Muscle layer of duodenum (tissue), 2 donors: Measurements from ENCODE around the gene TAF10.

Experiments
- H3K27ac ChIP-seq: one replicate; pipeline ENCODE4 v1.7.0; 2013; ENCODE audit warnings: mild to moderate bottlenecking, low read length
- H3K27me3 ChIP-seq: one replicate; pipeline ENCODE4 v1.7.0; 2013; ENCODE audit warnings: low read depth, mild to moderate bottlenecking, control low read depth, low read length
- H3K36me3 ChIP-seq, 2 donors: one replicate each; pipeline ENCODE4 v1.7.0; 2013; ENCODE audit warnings: low read length in 2 of 2, control low read depth in 1 of 2, mild to moderate bottlenecking in 1 of 2; ENCODE audit not compliant: insufficient read depth in 2 of 2, control insufficient read depth in 1 of 2
- H3K4me1 ChIP-seq, 2 donors: one replicate each; pipeline ENCODE4 v1.7.0; 2013; ENCODE audit warnings: low read length in 2 of 2, mild to moderate bottlenecking in 2 of 2, control low read depth in 1 of 2, moderate library complexity in 1 of 2; ENCODE audit not compliant: insufficient read depth in 2 of 2, control insufficient read depth in 1 of 2
- H3K4me3 ChIP-seq, 2 donors: one replicate each; pipeline ENCODE4 v1.7.0; 2013; ENCODE audit warnings: low read length in 2 of 2, low read depth in 1 of 2, mild to moderate bottlenecking in 1 of 2
- H3K9me3 ChIP-seq, 2 donors: one replicate each; pipeline ENCODE4 v1.7.0; 2013; ENCODE audit warnings: low read length in 2 of 2, control low read depth in 1 of 2, mild to moderate bottlenecking in 1 of 2; ENCODE audit not compliant: control insufficient read depth in 1 of 2
- donor health status: healthy.

The TAF10 gene

DNA sequence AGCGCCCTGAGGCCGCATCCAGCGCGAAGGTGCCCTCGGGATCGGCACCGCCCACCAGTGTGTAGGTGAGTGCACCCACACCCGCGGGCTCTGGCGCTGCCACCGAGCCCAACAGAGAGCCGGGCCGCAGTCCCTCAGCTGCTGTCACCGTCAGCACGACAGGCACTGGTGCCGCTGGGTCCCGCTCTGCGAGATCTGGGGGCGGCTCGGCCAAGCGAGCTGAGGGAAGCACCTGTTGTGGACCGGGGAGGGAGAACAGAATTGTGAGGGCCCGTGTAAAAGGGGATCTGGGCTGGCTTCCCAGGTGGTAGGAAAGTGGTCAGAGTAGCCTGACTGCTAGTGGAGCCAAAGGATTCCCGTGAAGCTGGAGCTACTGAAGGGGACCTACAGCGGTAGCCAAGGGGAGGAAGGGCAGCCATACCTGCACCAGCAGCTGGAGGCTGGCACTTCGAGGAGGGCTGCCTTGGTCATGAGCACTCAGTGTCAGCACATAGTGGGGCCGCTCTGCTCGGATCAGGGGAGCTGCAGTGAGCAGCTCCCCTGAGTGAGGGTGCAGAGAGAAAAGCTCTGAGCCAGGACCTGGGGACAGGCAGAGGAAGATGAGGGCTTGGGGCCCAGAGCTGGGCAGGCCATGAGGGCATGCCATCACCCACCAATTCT, 18.7 kb upstream of the TAF10 start:
- no peaks in the 10 kb centered on the region for H3K9me3 ChIP-seq
- no peak overlapping the region for H3K27ac ChIP-seq
- peaks cover 11 to 14% of the 10 kb centered on the region in 2 donors for H3K4me1 ChIP-seq
- H3K27me3 ChIP-seq = no peaks in the 10 kb centered on the region
- peaks cover 32 to 73% of the 10 kb centered on the region in 2 donors for H3K36me3 ChIP-seq
- H3K4me3 ChIP-seq = no peak overlapping the region

- Histone ChIP-seq H3K36me3 (peaks cover 39 to 80% of the 10 kb centered on the region in 2 donors), H3K4me3 (no peak overlapping the region), H3K27me3 (no peaks in the 10 kb centered on the region), H3K4me1 (peaks cover 4 to 7% of the 10 kb centered on the region in 2 donors), H3K9me3 (no peaks in the 10 kb centered on the region), H3K27ac (no peak overlapping the region)
Observed at GRCh38 chr11:6629892-6630631, 18.0 kb upstream of the TAF10 start.

DNA sequence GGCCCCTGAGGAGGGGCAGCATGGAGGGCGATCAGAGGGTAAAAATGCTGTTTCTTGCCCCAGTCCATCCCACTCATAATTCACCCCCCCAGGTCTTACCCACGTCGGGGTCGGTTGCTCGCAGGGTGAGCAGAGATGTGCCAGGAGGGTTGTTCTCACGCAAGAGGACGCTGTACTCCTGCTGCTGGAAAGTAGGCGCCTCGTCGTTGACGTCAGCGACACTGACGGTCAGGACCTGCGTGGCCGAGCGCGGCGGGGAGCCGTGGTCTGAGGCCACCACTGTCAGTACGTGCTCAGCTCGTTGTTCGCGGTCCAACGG, 17.5 kb upstream of the TAF10 start:
- H3K4me1 ChIP-seq = peaks cover 0 to 2% of the 10 kb centered on the region in 2 donors
- H3K27me3 ChIP-seq = no peaks in the 10 kb centered on the region
- H3K9me3 ChIP-seq = no peaks in the 10 kb centered on the region
- no peak overlapping the region for H3K27ac ChIP-seq
- peaks cover 44 to 85% of the 10 kb centered on the region in 2 donors for H3K36me3 ChIP-seq
- H3K4me3 ChIP-seq = no peak overlapping the region

DNA sequence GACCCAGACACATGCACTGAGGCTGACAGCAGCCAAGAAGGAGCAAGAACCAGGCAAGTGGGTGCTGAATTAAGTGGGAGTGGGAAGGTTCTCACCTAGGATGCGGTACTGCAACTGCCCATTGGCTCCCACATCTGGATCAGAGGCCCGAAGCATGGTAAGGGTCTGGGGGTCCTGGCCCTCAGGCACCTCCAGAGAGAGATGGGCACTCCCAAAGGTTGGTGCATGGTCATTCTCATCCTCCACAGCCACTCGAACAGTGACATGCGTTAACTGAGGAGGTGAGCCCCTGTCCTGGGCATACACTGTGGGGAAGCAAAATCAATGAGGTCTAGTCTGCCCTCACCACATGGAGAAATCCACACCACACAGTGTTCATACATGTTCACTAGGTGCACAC, 16.5 kb upstream of the TAF10 start:
- Histone ChIP-seq H3K27me3 (no peaks in the 10 kb centered on the region), H3K27ac (no peak overlapping the region), H3K36me3 (peaks cover 47 to 88% of the 10 kb centered on the region in 2 donors), H3K4me1 (no peaks in the 10 kb centered on the region), H3K4me3 (no peak overlapping the region), H3K9me3 (no peaks in the 10 kb centered on the region)

- Histone ChIP-seq H3K4me1 (no peaks in the 10 kb centered on the region), H3K36me3 (peaks cover 43 to 88% of the 10 kb centered on the region in 2 donors), H3K27ac (no peak overlapping the region), H3K4me3 (no peak overlapping the region), H3K27me3 (no peaks in the 10 kb centered on the region), H3K9me3 (no peaks in the 10 kb centered on the region)
Observed at GRCh38 chr11:6627762-6628241, 15.8 kb upstream of the TAF10 start.

DNA sequence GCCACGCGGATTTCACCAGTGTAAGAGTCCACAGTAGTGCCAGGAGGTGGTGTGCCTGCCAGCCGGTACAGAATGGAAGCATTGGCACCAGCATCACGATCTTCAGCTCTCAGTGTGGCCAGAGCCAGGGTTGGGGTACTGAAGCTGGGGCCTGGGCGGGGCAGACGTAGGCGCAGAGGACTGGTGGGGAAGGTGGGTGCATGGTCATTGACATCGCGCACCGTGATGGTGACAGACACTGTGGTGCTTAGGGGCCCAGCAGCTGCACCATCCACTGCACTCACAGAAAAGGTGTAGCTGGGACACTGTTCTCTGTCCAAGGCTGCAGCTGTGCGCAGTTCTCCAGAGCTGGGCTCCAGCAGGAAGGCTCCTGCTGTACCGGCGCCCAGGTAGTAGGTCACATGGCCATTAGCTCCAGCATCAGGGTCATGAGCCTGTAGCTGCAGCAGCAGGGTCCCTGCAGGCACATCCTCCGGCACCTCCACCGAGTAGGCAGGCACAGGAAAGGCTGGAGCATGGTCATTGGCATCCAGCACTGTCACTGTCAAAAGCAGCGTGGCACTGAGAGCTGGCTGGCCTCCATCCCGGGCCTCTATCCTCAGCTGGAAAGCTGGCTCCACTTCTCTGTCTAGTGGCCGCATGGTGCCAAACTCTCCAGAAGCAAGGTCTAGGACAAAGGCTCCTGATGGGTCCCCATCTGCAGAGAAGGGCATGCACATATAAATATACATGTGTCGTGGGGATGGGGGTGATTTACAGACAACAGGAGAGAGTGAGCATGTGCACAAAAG, 15.2 kb upstream of the TAF10 start:
- Histone ChIP-seq H3K27ac (no peak overlapping the region), H3K36me3 (peaks cover 40 to 88% of the 10 kb centered on the region in 2 donors), H3K4me1 (no peaks in the 10 kb centered on the region)

DNA sequence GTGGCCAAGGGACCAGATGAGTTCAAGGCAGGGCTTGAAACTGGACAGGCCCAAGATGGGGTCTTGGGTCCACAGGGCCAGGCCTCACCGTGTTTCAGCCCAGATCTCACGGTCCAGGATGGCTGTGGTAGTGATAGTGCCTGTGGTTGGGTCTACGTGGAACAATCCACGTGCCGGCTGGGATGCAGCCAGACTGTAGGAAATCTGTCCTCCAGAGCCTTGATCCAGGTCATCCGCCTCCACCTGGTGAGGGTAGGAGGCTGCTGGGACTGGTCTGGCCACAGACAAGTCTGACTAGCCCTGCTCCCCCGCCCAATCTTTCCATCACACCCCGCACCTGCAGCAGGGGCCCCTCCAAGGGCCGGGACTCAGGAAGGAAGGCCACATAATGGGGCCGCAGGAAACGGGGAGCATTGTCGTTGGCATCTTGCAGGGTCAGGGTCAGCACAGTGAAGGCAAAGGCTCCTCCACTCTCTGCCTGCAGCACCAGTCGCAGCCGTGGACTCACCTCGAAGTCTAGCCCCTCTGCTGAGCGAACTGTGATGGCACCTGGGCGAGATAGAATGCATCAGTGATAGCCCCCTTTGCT, 13.9 kb upstream of the TAF10 start:
- Histone ChIP-seq H3K36me3 (peaks cover 36 to 78% of the 10 kb centered on the region in 2 donors), H3K27ac (no peak overlapping the region), H3K4me1 (no peaks in the 10 kb centered on the region), H3K4me3 (no peak overlapping the region), H3K9me3 (no peaks in the 10 kb centered on the region), H3K27me3 (no peaks in the 10 kb centered on the region)

More for the DNA sequence above, 15.2 kb upstream of the TAF10 start:
- Histone ChIP-seq H3K27me3 (no peaks in the 10 kb centered on the region), H3K4me3 (no peak overlapping the region), H3K9me3 (no peaks in the 10 kb centered on the region)

GRCh38 chr11:6625156-6625831, 13.3 kb upstream of the TAF10 start:
- Histone ChIP-seq H3K4me1 (no peaks in the 10 kb centered on the region), H3K36me3 (peaks cover 35 to 72% of the 10 kb centered on the region in 2 donors), H3K27ac (no peak overlapping the region), H3K4me3 (no peak overlapping the region), H3K9me3 (no peaks in the 10 kb centered on the region), H3K27me3 (no peaks in the 10 kb centered on the region)

- Histone ChIP-seq H3K4me3 (no peak overlapping the region), H3K9me3 (no peaks in the 10 kb centered on the region), H3K27me3 (no peaks in the 10 kb centered on the region), H3K27ac (no peak overlapping the region), H3K36me3 (peaks cover 35 to 57% of the 10 kb centered on the region in 2 donors), H3K4me1 (peaks cover under 1 to 5% of the 10 kb centered on the region in 2 donors)
Observed at GRCh38 chr11:6623391-6624363, 11.7 kb upstream of the TAF10 start.
